HK-2 (cell line): ENCODE measurements around the gene DEF6.
A peak's percentile ranks its signal among the peaks of the same experiment; 100 is the strongest.

Source experiments
- DNase-seq: peaks from one replicate; pipeline ENCODE4 v3.0.0-alpha.2; 2018; ENCODE audit not compliant: unreplicated experiment

Gene DEF6

DNA sequence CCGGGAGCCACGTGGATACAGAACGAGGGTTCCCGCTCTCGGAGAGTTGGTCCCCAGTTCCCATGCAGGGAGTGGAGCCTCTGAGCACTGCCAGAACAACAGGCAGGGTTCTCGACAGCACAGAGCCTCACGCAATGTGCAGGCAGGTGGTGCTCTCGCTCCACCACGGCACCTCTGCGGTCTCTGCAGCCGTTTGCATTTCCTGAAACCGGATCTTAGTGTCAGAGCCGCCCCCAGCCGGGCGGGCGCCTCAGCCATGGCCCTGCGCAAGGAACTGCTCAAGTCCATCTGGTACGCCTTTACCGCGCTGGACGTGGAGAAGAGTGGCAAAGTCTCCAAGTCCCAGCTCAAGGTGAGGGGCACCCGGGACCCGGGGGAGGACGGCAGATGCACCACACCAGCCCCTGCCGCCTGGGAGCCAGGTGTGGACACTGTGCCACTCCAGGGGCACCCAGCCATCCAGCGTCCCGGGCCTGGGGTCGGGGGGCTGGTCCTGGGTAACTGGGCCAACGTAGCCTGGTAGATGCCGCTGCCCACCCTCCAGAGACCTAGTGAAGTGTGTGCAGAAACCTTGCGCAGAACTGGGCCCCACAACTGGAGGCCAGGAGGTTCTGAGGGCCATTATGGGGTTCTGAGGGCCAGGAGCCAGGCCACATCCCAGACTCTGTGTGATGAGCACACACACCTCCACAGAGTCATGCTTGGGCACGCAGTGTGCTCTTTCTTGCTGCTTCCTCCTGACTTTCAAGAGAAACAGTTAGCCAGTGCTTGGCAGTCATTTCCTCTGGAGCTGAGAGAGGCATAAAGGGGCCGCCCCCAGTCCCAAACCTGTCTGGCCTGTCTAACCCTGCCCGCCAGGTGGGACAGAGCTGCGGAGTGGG lies at the start of gene DEF6:
TSS of gene DEF6 (plus strand) at position 218 of the 881 bp plus-strand sequence. CDS start at position 257, 39 bp downstream.
- no peak for DNase-seq

- DNase-seq = no peak
Observed at GRCh38 chr6:35248300-35248699, 49.3 kb upstream of the DEF6 start.

DNA sequence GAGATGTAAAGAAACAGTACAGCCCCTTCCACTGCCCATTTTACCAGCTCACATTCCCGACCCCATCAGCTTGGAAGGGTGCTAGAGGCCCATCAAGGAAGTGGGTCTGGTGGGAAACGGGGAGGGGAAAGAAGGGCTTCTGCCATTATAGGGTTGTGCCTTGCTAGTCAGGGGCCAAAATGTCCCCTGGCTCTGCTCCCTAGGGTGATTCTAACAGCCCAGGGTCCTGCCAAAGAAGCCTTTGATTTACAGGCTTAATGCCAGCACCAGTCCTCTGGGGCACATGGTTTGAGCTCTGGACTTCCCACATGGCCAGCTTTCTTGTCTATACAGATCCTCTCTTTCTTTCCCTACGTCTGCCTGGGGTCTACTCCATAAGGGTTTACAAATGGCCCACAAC lies 48.7 kb upstream of the DEF6 start:
- DNase-seq = no peak

GRCh38 chr6:35251949-35252348 lies 45.7 kb upstream of the DEF6 start:
- no peak for DNase-seq

GRCh38 chr6:35253249-35253648 lies 44.4 kb upstream of the DEF6 start:
- no peak for DNase-seq

- no peak for DNase-seq
Observed at GRCh38 chr6:35258336-35258735, 39.3 kb upstream of the DEF6 start.

- no peak for DNase-seq
Observed at GRCh38 chr6:35258858-35259193, 38.8 kb upstream of the DEF6 start.

- peak; percentile 98 for DNase-seq
Observed at GRCh38 chr6:35259194-35259947, 38.2 kb upstream of the DEF6 start, which contains the start of gene ZNF76. TSS of gene ZNF76 (plus strand) at chr6:35259735. CDS start at chr6:35281152, 21,417 bp downstream.

- DNase-seq = peak; percentile 79
Observed at GRCh38 chr6:35259948-35260590, 37.5 kb upstream of the DEF6 start.

DNA sequence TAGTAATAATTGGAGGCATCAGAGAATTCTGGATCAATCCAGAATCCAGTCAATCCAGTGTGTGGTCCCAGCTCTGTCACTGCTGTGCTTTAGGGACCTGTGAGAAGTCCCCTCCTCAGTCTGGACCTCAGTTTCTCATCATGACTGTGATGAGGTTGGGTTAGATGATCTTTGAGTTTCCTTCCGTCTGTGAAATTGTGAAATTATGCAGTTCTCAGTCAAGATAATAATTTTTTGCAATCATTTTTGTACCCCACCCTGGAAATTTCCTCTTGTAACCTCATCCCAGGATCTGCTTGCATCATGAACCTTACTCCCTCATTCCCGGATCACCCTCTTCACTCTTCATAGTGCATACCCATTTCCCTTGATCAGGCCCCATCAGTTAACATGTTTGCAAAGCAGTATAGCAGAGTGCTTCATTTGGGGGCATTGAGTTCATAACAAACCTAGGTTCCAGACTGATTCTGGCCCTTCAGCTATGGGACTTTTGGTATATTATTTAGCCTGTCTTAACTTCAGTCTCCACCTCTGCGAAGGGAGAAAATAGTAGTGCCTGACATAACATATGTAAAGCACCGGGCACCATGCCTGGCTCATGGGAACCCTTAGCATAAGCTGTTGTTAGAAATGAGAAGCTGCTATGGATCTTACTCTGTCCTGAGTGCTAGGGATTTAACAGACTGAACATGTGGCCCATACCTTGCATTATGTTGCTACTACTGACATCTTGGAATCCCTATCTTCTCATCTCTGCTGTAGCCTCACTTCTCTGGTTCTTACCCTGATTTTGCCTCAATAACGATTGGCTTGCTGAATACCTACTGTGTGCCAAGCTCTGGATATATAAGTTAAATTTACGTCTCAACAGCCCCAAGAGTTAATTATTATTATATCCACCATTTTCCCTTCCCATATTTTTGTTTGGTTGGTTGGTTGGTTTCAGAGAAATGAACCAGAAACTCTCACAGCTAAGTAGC lies 36.7 kb upstream of the DEF6 start:
- no peak for DNase-seq

DNA sequence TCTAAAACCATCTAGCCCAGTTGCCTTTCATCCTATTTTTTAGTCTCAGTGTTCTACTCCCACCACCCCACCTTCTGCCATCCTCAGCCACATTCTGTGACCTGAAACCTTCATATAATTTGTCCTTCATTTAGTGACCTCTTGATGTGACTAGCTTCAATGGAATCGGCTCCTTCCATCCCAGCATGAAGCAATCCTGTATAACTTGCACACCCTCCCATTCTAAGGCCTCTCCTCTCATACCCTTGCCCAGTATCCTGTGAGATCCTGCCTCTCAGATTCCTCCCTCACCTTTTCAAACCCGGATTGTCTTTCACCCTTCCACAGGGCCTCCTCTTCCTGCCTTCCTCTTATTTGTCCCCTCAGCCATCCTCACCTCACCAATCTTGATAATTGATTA lies 35.0 kb upstream of the DEF6 start:
- DNase-seq = no peak

- DNase-seq = no peak
Observed at GRCh38 chr6:35264550-35265274, 32.9 kb upstream of the DEF6 start.

GRCh38 chr6:35265523-35265922 lies 32.1 kb upstream of the DEF6 start:
- DNase-seq = no peak

DNA sequence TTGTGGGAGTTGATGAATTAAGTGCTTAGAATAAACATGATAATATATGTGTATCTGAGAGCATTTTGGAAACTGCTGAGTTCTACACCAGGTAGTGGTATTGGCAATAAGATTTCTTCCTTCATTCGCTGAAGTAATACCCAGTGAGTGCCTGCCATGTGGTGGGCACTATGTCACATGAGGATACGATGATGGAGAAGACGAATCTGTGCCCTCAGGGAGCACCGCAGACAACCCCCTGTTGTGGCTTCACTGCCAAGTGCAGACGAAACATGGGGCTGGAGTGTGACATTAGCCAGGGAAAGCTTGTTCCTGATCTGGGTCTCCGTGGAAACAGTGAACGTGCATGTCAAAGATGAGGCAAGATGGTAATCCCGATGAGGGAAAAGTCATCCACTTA lies 30.2 kb upstream of the DEF6 start:
- no peak for DNase-seq

DNA sequence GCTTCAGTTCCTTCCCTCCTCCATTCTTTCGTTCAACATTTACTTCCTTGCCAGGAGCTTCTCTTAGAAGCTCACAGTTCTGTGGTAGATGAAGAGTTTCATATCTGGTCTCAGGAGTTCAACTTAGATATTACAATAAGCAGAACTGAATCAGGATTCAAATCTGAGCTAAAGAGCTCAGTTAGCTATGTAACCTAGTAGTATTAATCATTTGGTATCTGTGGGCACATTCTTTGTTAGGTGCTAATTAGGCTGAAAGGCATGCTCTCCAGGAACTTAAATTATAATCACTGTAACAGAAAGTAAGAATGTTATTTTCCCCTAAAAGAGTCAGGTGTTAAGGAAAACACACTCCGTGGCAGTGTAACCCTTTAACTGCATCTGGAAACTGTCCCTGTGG lies 29.7 kb upstream of the DEF6 start:
- no peak for DNase-seq

DNA sequence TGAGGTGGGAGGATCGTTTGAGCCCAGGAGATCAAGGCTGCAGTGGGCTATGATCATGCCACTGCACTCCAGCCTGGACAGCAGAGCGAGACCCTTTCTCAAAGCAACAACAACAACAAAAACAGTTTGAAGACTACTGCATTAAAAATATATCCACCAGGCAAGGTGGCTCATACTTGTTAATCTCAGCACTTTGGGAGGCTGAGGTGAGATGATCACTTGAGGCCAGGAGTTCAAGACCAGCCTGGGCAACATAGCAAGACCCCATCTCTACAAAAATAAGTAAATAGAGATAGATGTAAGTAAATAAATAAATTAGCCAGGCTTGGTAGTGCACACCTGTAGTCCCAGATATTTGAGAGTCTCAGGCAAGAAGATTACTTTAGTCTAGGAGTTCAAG lies 25.6 kb upstream of the DEF6 start:
- DNase-seq = no peak

DNA sequence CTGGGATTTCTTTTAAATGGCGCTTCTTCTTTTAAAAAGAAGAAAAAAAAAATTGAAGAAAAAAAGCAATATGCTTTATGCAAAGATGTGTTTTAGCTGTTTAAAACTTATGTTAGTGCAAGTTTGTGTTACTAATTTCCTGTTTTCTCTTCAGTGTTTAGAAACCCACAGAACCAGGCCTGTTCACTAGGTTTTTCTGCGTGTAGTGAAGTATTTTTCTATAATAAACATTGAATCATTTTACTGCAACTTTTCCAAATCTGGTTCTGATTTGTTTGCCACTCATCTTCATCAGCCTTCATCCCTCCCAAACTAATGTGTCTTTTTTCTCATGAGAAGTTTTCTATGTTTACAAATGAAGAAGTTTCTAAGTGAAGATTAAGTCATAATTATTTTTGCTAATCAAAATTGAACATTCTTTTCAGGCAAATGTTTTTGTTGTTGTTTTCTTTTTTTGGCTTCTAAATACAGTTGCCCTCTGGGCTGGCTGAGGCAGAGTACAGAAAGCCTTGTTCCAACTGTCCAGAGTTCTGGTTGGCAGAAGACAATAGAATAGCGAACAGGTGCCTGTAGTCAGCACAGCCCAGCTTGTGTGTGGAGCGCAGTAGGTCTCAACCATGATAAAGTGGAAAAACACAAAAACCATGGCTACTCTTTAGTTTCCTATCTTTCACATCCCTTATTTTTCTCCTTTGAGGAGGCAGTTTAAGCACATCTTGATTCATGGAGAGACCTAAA lies 23.6 kb upstream of the DEF6 start:
- no peak for DNase-seq

DNA sequence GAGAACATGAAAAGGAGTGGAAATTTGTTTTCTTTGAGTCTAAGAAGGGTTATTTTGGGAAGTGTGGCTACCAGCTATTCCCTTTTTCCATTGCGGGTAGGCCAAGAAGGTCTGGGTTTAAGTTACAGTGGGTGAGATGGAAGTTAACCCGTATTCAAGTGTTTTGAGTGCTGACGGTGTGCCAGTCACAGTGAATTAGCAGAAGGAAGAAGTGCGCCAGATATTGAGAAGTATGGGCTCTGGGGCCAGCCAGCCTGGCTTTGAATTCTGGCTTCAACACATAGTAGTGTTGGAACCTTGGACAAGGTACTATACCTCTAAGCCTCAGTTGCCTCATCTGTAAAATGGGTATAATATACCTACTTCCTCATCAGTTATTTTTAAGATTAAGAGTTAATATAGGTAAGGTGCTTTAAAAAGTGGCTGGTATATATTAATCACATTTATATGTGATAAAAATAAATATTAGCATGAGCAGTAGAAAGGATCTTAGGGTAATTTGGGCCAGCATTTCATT lies 21.8 kb upstream of the DEF6 start:
- DNase-seq = no peak

- no peak for DNase-seq
Observed at GRCh38 chr6:35278708-35279107, 18.9 kb upstream of the DEF6 start.

GRCh38 chr6:35280903-35281302 lies 16.7 kb upstream of the DEF6 start:
- no peak for DNase-seq
